ENCODE data around the gene RFTN2. TPM values are rescaled to one million over a fixed set of nuclear protein-coding genes. Genes with fewer than 3 reads are reported as not detected.

The RFTN2 gene
- total RNA-seq, 1 donor from 2014 or later = 8.2 TPM

- TF ChIP-seq EZH2phosphoT487 (IDR thresholded peaks at IDR 0.05) = no peak
- TF ChIP-seq, protein P1, sequence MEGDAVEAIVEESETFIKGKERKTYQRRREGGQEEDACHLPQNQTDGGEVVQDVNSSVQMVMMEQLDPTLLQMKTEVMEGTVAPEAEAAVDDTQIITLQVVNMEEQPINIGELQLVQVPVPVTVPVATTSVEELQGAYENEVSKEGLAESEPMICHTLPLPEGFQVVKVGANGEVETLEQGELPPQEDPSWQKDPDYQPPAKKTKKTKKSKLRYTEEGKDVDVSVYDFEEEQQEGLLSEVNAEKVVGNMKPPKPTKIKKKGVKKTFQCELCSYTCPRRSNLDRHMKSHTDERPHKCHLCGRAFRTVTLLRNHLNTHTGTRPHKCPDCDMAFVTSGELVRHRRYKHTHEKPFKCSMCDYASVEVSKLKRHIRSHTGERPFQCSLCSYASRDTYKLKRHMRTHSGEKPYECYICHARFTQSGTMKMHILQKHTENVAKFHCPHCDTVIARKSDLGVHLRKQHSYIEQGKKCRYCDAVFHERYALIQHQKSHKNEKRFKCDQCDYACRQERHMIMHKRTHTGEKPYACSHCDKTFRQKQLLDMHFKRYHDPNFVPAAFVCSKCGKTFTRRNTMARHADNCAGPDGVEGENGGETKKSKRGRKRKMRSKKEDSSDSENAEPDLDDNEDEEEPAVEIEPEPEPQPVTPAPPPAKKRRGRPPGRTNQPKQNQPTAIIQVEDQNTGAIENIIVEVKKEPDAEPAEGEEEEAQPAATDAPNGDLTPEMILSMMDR (IDR thresholded peaks at IDR 0.05) = no peak
- no peak for TF ChIP-seq EZH2 (IDR thresholded peaks at IDR 0.05)
- no peak overlapping the region for H3K4me2 ChIP-seq
- DNase-seq (ENCODE audit: low spot score) = no peak
- Mint-ChIP-seq H3K27me3 (ENCODE audit: insufficient read depth, low read depth) (no peaks in the 10 kb centered on the region), H3K4me1 (peaks cover 7% of the 10 kb centered on the region), H3K36me3 (peaks cover 20% of the 10 kb centered on the region), H3K9me3 (peaks cover 9% of the 10 kb centered on the region), H3K4me3 (no peak overlapping the region), H3K27ac (no peak overlapping the region)
- H3F3A ChIP-seq (ENCODE audit: low read depth) = no peaks in the 10 kb centered on the region
- H3K9me3 ChIP-seq (ENCODE audit: low read depth) = no peaks in the 10 kb centered on the region
- H3K9ac ChIP-seq = no peak overlapping the region
- H3K79me2 ChIP-seq (ENCODE audit: low read depth) = no peaks in the 10 kb centered on the region
- no peaks in the 10 kb centered on the region for H3K27me3 ChIP-seq
- no peaks in the 10 kb centered on the region for H3K4me1 ChIP-seq
- H3K36me3 ChIP-seq = no peaks in the 10 kb centered on the region
- no peak overlapping the region for H3K27ac ChIP-seq
- H2AFZ ChIP-seq (replicated peaks) = no peak overlapping the region
- H3K4me3 ChIP-seq = no peak overlapping the region
- no peaks in the 10 kb centered on the region for H4K20me1 ChIP-seq (ENCODE audit: low read depth)
Measured at GRCh38 chr2:197601726-197602125, 73.7 kb downstream of the RFTN2 start.

DNA sequence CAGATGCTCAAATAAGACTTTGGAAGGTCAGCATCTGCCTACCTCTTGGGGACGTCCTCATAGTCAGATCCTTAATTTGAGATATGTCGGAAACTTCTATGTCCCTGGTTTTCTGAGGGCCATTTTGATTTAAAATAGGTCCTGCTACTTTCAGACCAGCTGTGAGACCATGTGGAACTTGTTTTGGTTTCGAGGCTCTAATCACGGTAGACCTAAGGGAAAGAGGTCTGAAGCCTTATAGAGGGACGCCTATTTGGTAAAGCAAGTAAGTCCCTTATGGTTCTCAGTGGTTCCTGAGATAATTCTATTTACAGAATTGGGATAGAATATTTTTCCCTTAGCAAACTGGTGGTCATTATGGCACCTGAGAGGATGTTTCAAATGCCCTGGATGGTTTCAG is 75.1 kb downstream of the RFTN2 start:
- H3K4me3 ChIP-seq = no peak overlapping the region
- H3K36me3 Mint-ChIP-seq = peaks cover 22% of the 10 kb centered on the region
- no peaks in the 10 kb centered on the region for H3F3A ChIP-seq (ENCODE audit: low read depth)
- no peaks in the 10 kb centered on the region for H3K79me2 ChIP-seq (ENCODE audit: low read depth)
- peaks cover 13% of the 10 kb centered on the region for H3K4me1 Mint-ChIP-seq
- no peak for TF ChIP-seq EZH2 (IDR thresholded peaks at IDR 0.05)
- TF ChIP-seq, protein P1 (IDR thresholded peaks at IDR 0.05) = no peak
- no peak for TF ChIP-seq EZH2phosphoT487 (IDR thresholded peaks at IDR 0.05)
- H3K36me3 ChIP-seq = no peaks in the 10 kb centered on the region
- no peak overlapping the region for H2AFZ ChIP-seq (replicated peaks)
- no peaks in the 10 kb centered on the region for H3K9me3 ChIP-seq (ENCODE audit: low read depth)
- H4K20me1 ChIP-seq (ENCODE audit: low read depth) = no peaks in the 10 kb centered on the region
- DNase-seq (ENCODE audit: low spot score) = no peak
- H3K4me1 ChIP-seq = no peaks in the 10 kb centered on the region
- H3K4me3 Mint-ChIP-seq = no peak overlapping the region
- no peak overlapping the region for H3K9ac ChIP-seq
- H3K27ac ChIP-seq = no peak overlapping the region
- no peak overlapping the region for H3K4me2 ChIP-seq
- H3K27me3 Mint-ChIP-seq (ENCODE audit: insufficient read depth, low read depth) = no peaks in the 10 kb centered on the region
- no peak overlapping the region for H3K27ac Mint-ChIP-seq
- H3K9me3 Mint-ChIP-seq = peaks cover 10% of the 10 kb centered on the region
- H3K27me3 ChIP-seq = no peaks in the 10 kb centered on the region

DNA sequence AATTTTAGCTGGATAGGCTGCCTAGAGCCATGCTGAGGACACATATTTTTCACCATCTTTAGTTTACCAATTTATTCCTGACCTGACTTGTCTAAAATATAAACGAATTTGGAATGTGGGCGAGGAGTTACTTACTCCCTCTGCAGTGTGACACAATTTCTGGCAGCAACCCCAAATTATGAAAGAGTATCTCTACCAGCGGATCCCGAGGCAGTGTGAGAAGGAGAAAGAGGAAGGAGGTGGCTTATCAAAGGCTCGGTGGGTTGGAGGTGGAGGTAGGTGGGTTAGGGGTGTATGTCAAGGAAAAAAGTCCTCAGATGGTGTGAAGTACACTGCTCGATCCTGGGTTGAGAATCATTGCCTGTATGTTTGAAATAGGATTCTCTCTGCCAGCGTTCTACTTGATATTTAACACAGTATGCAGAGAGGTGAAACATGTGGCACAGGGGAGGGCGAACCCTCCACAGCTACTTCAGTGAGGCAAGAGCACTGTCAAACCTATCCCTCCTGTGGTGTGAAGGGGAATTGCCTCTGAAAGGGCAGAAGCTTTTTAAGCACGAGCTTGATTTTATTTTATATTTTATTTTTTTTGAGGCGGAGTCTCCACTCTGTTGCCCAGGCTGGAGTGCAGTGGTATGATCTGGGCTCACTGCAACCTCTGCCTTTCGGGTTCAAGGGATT is 76.0 kb downstream of the RFTN2 start:
- Histone ChIP-seq H3K4me3 (no peak overlapping the region), H3K79me2 (ENCODE audit: low read depth) (no peaks in the 10 kb centered on the region), H3K9me3 (ENCODE audit: low read depth) (no peaks in the 10 kb centered on the region), H3K4me1 (no peaks in the 10 kb centered on the region), H4K20me1 (ENCODE audit: low read depth) (no peaks in the 10 kb centered on the region), H3K27me3 (no peaks in the 10 kb centered on the region), H3K36me3 (no peaks in the 10 kb centered on the region), H3F3A (ENCODE audit: low read depth) (no peaks in the 10 kb centered on the region), H3K4me2 (no peak overlapping the region), H2AFZ (replicated peaks) (no peak overlapping the region), H3K27ac (no peak overlapping the region), H3K9ac (no peak overlapping the region)
- H3K27me3 Mint-ChIP-seq (ENCODE audit: insufficient read depth, low read depth) = no peaks in the 10 kb centered on the region
- H3K9me3 Mint-ChIP-seq = peaks cover 11% of the 10 kb centered on the region
- H3K27ac Mint-ChIP-seq = no peak overlapping the region
- peaks cover 30% of the 10 kb centered on the region for H3K36me3 Mint-ChIP-seq
- peak; percentile 16 for DNase-seq (ENCODE audit: low spot score)
- TF ChIP-seq, protein P1 (IDR thresholded peaks at IDR 0.05) = peak; percentile 24
- no peak for TF ChIP-seq EZH2 (IDR thresholded peaks at IDR 0.05)
- no peak overlapping the region for H3K4me3 Mint-ChIP-seq
- H3K4me1 Mint-ChIP-seq = peaks cover 15% of the 10 kb centered on the region
